Subcutaneous abdominal adipose tissue (tissue), 5 donors: ENCODE data around the gene EPHA2.

ENCODE experiments used
- H3K27ac ChIP-seq: one replicate; pipeline ENCODE4 v1.7.0; 2013; ENCODE audit warnings: low read depth, mild to moderate bottlenecking, inconsistent platforms, low read length, moderate library complexity
- H3K27me3 ChIP-seq, 5 donors: one replicate each; pipeline ENCODE4 v1.7.0; 2013; ENCODE audit warnings: low read length in 5 of 5, inconsistent platforms in 1 of 5; ENCODE audit not compliant: control insufficient read depth in 5 of 5, insufficient read depth in 4 of 5
- H3K36me3 ChIP-seq, 5 donors: one replicate each; pipeline ENCODE4 v1.7.0; 2013; ENCODE audit warnings: low read length in 5 of 5; ENCODE audit not compliant: control insufficient read depth in 5 of 5, insufficient read depth in 5 of 5
- H3K4me1 ChIP-seq, 5 donors: one replicate each; pipeline ENCODE4 v1.7.0; 2013; ENCODE audit warnings: low read length in 5 of 5, mild to moderate bottlenecking in 3 of 5, moderate library complexity in 1 of 5; ENCODE audit not compliant: control insufficient read depth in 5 of 5, insufficient read depth in 5 of 5
- H3K4me3 ChIP-seq, 5 donors: one replicate each; pipeline ENCODE4 v1.7.0; 2013; ENCODE audit warnings: low read length in 5 of 5, low read depth in 1 of 5
- H3K9ac ChIP-seq, 5 donors: one replicate each; pipeline ENCODE4 v1.7.0; 2013; ENCODE audit warnings: low read length in 5 of 5, mild to moderate bottlenecking in 4 of 5, moderate library complexity in 3 of 5
- H3K9me3 ChIP-seq, 5 donors: one replicate each; pipeline ENCODE4 v1.7.0; 2013; ENCODE audit warnings: low read length in 5 of 5; ENCODE audit not compliant: control insufficient read depth in 5 of 5
- donor health status: healthy.
- donor health status: healthy.
- donor health status: healthy.
- donor health status: healthy.
- donor health status: healthy.

EPHA2 gene

DNA sequence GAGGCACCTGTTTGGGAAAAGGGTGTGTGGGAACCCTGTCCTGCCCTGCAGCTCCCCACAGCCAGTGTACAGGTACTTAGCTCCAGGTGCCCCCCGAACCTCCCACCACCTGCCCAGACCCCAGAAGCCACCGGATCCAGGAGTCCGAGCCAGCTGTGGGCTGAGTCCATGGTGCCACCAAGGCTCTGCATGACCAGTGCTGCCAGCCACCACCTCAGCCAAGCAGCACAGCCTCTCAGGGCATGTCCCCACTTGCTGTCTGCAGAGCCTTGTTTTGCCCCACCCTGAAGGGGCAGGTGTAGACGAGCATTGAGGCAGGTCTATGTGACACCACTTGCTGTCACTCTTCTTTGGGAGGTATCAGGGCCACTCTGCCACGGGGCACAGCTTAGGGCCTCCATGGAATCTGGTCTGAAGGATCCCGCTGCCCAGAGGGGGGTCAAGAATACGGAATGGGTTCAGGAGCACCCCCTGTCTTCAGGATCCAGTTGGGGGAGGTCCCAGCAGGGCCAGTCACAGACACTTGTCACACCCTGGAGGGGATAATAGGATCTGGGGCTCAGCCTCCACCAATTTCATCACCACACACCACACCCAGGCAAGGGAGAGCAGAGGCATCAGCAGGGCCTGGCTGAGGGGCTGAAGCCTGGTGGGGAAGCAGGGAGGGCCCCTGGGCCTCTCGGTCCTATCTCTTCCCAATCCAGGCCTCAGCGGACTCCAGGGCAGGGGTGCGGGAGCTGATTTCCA lies 28.9 kb upstream of the EPHA2 start:
- Histone ChIP-seq H3K4me3 (no peak overlapping the region), H3K27ac (no peak overlapping the region), H3K36me3 (no peaks in the 10 kb centered on the region), H3K9ac (no peak overlapping the region), H3K9me3 (no peaks in the 10 kb centered on the region), H3K4me1 (peaks cover 16 to 52% (median 44%) of the 10 kb centered on the region in 5 donors), H3K27me3 (peaks cover 0 to 2% (median 0%) of the 10 kb centered on the region in 5 donors)

DNA sequence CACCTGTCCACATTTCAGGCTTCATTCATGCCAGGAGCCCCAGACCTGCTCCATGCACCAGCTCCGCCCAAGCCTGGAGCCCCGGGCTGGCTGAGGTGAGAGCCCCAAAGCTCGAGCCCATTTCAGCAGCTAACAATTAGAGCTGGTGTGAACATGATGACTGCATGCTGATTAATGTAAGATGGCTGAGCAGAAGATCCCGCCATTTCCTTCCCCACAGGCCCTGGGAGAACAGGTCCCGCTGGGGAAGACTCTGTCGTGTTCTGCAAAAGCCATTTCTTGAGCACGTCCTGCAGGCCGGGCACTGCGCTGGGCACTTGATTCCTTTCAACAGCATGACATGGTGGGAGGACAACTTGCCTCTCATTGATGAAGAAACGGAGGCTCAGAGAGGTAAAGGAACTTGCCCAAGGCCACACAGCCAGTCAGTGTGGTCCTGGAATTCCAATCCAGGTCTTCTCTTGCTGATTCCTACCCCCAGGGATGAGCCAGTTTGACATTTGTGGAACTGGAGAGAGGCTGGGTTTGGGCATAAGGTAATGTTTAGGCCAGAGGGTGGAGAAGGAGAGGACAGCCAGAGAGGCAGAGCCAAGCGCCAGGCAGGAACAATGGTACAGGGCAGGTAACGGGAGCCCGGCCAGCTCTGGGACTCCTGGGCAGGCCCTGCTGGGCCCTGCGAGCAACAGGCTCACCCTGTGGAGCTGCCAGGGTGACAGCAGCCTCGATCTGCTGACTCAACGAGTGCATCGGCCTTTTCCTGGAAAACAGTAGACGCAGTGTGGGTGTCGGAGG lies 28.1 kb upstream of the EPHA2 start:
- Histone ChIP-seq H3K4me1 (peaks cover 12 to 45% (median 40%) of the 10 kb centered on the region in 5 donors), H3K9ac (peak overlapping the region in 1 of 5 donors; percentile 33), H3K36me3 (no peaks in the 10 kb centered on the region), H3K9me3 (no peaks in the 10 kb centered on the region), H3K27me3 (peaks cover 0 to under 1% (median 0%) of the 10 kb centered on the region in 5 donors), H3K27ac (peak overlapping the region; percentile 95), H3K4me3 (no peak overlapping the region)

DNA sequence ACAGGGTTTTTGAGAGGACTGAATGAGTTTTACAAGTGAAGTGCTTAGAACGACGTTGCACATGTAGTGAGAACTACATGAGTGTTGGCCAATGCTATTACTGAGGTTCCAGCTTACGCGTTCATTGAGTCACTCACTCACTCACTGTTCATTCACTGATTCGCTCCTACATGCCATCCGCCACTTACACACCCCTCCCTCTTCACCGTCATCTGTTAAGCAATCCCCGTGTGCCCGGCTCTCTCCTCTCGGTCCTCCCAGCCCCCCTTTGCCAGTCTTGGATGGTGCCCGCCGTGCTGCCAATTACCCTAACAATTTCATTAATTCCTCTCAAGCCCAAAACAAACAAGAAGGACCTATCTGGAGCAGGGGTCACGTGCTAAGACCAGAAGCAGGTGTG lies 27.3 kb upstream of the EPHA2 start:
- H3K9ac ChIP-seq = peak overlapping the region in 1 of 5 donors; percentile 33
- H3K27ac ChIP-seq = peak overlapping the region; percentile 95

DNA sequence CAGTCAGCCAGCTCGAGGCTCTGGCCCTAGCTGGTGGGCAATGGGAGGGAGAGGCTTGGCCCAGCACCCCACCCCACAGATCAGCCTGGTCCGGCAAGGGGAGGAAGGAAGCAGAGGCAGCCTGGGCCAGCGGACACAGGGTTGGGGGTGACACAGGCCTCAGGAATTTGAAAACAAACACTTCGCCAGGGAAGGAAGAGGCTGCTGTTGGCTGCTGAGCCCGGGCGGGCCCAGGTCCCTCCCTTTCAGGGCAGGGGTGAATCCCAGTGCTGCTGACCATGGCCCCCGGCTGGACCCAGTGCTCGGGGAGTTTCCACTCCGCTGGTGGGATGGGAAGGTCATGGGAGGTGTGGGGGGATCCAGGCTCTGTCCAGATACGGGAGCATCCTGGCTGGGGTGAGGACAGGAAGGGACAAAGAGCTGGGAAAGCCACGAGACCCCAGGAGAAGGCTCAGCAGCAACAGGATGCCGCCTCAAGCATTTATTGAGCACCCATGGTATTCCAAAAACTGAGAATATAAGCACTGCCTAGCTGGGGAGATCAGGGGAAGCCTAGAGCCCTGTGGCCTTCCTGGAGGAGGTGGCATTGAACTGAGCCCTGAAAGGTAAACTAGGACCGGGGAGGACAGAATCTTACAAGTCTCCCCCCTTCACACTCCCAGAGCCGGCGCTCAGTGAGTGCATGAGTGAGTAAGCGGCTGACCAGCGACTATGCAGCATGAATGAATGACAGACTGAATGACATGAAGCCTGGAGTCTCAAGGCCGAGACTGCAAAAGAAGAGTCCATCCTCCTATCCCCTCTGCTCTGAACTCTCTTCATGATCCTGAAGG lies 26.2 kb upstream of the EPHA2 start:
- peak overlapping the region in 4 of 5 donors; percentile 0 to 81 (median 58) for H3K9ac ChIP-seq
- peak overlapping the region in 2 of 5 donors; percentile 19 to 29 for H3K4me3 ChIP-seq
- H3K9me3 ChIP-seq = no peaks in the 10 kb centered on the region
- peak overlapping the region; percentile 95 for H3K27ac ChIP-seq
- no peaks in the 10 kb centered on the region for H3K36me3 ChIP-seq
- no peaks in the 10 kb centered on the region for H3K27me3 ChIP-seq
- H3K4me1 ChIP-seq = peaks cover 12 to 48% (median 33%) of the 10 kb centered on the region in 5 donors

More for the DNA sequence above, 27.3 kb upstream of the EPHA2 start:
- Histone ChIP-seq H3K4me3 (no peak overlapping the region), H3K4me1 (peaks cover 12 to 49% (median 38%) of the 10 kb centered on the region in 5 donors), H3K9me3 (no peaks in the 10 kb centered on the region), H3K36me3 (no peaks in the 10 kb centered on the region), H3K27me3 (no peaks in the 10 kb centered on the region)

DNA sequence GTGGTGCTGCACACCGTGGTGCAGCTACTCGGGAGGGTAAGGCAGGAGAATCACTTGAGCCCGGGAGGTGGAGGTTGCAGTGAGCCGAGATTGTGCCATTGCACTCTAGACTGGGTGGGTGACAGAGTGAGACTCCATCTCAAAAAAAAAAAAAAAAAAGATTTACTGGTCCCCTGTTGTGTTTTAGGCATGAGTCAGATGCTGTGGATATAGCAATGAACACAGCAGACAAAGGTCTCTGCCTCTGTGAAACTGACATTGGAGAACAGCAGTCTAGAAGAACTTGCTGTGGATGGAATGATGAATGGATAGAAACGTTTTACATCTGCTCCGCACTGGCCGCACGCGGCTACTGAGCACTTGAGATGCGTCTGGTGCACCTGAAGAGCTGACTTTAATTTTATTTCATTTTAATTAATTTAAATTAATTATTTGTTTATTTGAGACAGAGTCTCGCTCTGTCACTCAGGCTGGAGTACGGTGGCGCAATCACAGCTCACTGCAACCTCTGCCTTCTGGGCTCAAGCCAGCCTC lies 24.5 kb upstream of the EPHA2 start:
- peaks cover 12 to 66% (median 49%) of the 10 kb centered on the region in 5 donors for H3K4me1 ChIP-seq
- no peak overlapping the region for H3K9ac ChIP-seq
- no peaks in the 10 kb centered on the region for H3K27me3 ChIP-seq
- no peaks in the 10 kb centered on the region for H3K9me3 ChIP-seq
- peak overlapping the region; percentile 95 for H3K27ac ChIP-seq
- H3K4me3 ChIP-seq = no peak overlapping the region
- H3K36me3 ChIP-seq = no peaks in the 10 kb centered on the region

DNA sequence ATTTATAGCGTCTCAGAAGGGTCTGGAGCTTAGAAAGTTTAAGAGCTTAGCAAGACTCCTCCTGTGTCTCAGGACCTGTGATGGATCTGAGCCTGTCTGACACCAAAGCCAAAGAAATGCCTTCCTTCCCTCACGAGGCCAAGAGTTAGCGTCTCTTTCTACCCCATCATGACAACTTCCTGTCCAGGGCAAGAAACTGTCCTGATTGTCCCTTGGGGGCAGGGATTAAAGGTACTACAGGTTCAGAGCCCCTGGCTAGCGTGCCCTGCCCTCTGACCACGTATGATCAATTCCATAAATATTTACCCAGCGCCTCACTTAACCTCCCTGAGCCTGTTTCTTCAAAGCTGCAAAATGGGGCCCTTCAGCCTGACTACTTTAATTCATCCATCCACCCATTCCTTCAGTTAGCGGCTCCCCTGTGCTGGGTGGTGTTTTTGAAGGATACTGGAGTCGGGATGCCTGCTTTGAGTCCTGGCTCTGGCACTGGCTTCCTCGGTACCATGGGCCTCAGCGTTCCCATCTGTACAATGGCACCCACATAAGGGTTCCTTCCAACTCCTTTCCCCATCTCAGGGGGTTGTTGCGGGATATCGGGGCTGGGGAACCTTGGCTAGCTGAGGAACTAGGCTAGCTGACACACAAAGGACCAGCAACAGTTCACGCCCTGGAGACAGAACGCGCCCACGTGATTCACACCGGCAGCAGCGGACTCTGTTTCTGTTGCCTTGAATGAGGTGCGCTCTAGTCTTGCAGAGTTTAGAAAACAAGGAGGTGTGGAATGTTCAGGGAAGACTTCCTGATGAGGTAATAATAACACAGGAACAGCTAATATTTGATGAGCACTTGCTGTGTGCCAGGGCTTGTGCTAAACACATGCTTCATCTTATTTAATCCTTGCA lies 23.0 kb upstream of the EPHA2 start:
- Histone ChIP-seq H3K9ac (no peak overlapping the region), H3K9me3 (no peaks in the 10 kb centered on the region), H3K4me3 (no peak overlapping the region), H3K27me3 (no peaks in the 10 kb centered on the region), H3K27ac (no peak overlapping the region), H3K36me3 (no peaks in the 10 kb centered on the region), H3K4me1 (peaks cover 10 to 76% (median 62%) of the 10 kb centered on the region in 5 donors)

DNA sequence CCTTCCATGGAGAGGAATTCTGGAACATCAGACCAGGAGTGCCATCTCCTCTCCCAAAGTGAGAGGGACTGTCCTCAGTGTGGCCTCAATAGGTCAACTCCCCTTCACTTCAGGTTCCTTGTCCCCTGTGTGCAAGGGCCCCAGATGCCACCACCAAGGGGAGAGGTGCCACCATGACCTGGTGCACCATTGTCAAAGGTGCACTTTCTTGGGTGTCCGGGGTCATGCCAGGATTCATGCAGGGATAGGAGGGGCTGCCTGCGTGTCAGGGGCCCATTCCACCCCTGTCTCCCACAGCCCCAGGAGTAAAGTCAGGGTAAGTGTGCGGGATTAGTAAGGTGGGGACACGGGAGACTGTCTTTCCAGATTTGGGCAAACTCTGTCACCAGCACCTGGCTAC lies 21.4 kb upstream of the EPHA2 start:
- Histone ChIP-seq H3K36me3 (no peaks in the 10 kb centered on the region), H3K9me3 (no peaks in the 10 kb centered on the region), H3K9ac (no peak overlapping the region), H3K27ac (no peak overlapping the region), H3K27me3 (no peaks in the 10 kb centered on the region), H3K4me1 (peaks cover 7 to 73% (median 57%) of the 10 kb centered on the region in 5 donors), H3K4me3 (no peak overlapping the region)

DNA sequence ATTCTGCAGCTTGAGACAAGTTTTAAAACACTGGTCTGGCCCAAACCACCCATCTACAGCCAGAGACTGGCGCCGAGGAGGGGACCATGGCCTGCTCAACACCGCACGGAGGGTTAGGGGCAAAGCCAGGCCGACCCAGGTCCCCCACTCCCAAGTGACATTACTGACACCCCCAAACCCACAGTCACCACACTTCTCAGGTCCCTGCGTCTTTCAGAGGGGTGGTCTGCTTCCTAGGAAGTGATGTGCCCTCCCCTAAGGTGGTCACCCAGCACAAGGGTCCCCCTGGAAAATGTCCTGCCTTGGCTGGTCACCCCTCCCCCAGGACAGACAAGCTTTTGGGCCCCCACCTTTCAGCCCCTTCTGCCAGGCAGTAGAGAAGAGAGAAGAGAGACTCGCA lies 20.8 kb upstream of the EPHA2 start:
- H3K27ac ChIP-seq = peak overlapping the region; percentile 87
- peak overlapping the region in 3 of 5 donors; percentile 41 to 69 (median 56) for H3K9ac ChIP-seq
- no peaks in the 10 kb centered on the region for H3K27me3 ChIP-seq
- peaks cover 4 to 66% (median 50%) of the 10 kb centered on the region in 5 donors for H3K4me1 ChIP-seq
- H3K4me3 ChIP-seq = no peak overlapping the region
- H3K9me3 ChIP-seq = no peaks in the 10 kb centered on the region
- H3K36me3 ChIP-seq = no peaks in the 10 kb centered on the region
